Epithelial cell of proximal tubule (primary cell): ENCODE data around the gene FAM47A. TPM values are rescaled to one million over a fixed set of nuclear protein-coding genes. Genes with fewer than 3 reads are reported as not detected.

Experiments
- DNase-seq: peaks from one replicate; pipeline ENCODE4 v3.0.0-alpha.2; 2011; ENCODE audit warnings: low read depth
- H3K4me3 ChIP-seq: 2 replicates; pipeline ENCODE4 v1.5.1; 2011; ENCODE audit warnings: low read depth, mild to moderate bottlenecking, low read length
- total RNA-seq: library from RNA; depleted of rRNA; stranded (reverse); fragments of >200 nt; gene quantifications from 2 replicates; pipeline ENCODE4 v1.2.3, GENCODE V29; 2015
- TF ChIP-seq, protein P1 (sequence below): conservative IDR thresholded peaks from 2 replicates; pipeline ENCODE4 v1.5.1; 2012; ENCODE audit warnings: low read depth, mild to moderate bottlenecking, low read length

FAM47A gene
- total RNA-seq, result not detected in 2 replicates

DNA sequence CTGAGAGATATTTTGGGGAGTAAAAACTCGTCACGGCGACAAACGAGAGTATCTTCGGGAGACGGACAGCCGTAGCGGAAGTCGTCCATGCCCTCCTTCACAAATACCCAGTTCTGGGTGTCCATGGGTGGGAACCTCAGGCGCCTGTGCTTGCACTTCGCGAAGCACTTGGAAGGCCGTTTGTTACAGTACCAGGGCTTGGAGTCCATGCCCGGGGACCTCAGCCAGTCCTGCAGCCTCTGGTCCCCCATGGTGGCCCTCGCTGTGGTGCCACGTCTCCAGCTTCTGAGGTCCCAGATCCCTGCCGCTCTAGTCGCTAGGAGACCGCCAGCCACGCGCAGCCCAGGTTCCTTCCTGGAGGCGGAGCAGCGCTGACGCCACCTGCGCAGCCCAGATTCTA lies at the start of gene FAM47A:
Gene FAM47A (minus strand): TSS at position 287 of the 400 bp plus-strand sequence. CDS start 36 bp downstream, at position 251.
- H3K4me3 ChIP-seq, result no peak within 1 kb of the TSS
- no peak for DNase-seq
- TF ChIP-seq, protein P1, sequence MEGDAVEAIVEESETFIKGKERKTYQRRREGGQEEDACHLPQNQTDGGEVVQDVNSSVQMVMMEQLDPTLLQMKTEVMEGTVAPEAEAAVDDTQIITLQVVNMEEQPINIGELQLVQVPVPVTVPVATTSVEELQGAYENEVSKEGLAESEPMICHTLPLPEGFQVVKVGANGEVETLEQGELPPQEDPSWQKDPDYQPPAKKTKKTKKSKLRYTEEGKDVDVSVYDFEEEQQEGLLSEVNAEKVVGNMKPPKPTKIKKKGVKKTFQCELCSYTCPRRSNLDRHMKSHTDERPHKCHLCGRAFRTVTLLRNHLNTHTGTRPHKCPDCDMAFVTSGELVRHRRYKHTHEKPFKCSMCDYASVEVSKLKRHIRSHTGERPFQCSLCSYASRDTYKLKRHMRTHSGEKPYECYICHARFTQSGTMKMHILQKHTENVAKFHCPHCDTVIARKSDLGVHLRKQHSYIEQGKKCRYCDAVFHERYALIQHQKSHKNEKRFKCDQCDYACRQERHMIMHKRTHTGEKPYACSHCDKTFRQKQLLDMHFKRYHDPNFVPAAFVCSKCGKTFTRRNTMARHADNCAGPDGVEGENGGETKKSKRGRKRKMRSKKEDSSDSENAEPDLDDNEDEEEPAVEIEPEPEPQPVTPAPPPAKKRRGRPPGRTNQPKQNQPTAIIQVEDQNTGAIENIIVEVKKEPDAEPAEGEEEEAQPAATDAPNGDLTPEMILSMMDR, result no peak

DNA sequence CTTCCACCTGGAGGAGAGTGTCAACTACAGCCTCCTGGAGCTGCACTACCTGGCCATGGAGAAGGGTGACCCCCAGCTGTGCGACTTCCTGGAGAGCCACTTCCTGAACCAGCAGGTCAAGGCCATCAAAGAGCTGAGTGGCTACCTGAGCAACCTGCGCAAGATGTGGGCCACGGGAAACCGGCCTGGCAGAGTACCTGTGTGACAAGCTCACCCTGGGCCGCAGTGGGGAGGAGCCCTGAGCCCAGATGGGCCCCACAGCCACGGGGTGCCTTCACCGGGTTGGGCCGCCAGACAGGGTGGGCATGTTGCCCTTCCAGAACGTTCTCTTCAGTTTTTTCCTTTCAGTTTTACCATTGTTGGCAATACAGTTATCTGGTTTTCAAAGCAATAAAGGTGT lies 15.2 kb upstream of the FAM47A start:
- no peak overlapping the region for H3K4me3 ChIP-seq
- TF ChIP-seq, protein P1, result no peak
- no peak for DNase-seq

GRCh38 chrX:34146906-34147305 lies 14.8 kb upstream of the FAM47A start:
- TF ChIP-seq, protein P1, result no peak
- no peak overlapping the region for H3K4me3 ChIP-seq
- DNase-seq, result no peak

GRCh38 chrX:34144246-34144645 lies 12.1 kb upstream of the FAM47A start:
- DNase-seq, result no peak
- TF ChIP-seq, protein P1, result no peak
- no peak overlapping the region for H3K4me3 ChIP-seq

GRCh38 chrX:34140816-34141215 lies 8.7 kb upstream of the FAM47A start:
- TF ChIP-seq, protein P1, result no peak
- DNase-seq, result no peak
- no peak overlapping the region for H3K4me3 ChIP-seq

- H3K4me3 ChIP-seq, result no peak overlapping the region
- TF ChIP-seq, protein P1, result no peak
- no peak for DNase-seq
These were observed 952 bp downstream of the FAM47A start for GRCh38 chrX:34130980-34131744.

GRCh38 chrX:34130501-34130900 lies 1.6 kb downstream of the FAM47A start:
- H3K4me3 ChIP-seq, result no peak overlapping the region
- no peak for DNase-seq
- TF ChIP-seq, protein P1, result no peak
